GM20000 (cell line): ENCODE results near the gene S100PBP.

Experiments used
- DNase-seq: peaks from one replicate; pipeline ENCODE4 v3.0.0; 2012; ENCODE audit warnings: low spot score
- CTCF ChIP-seq: IDR thresholded peaks from 2 replicates; pipeline ENCODE4 v1.5.1; 2012; ENCODE audit warnings: mild to moderate bottlenecking, control low read depth; ENCODE audit errors: extremely low read depth, missing control alignments

The S100PBP gene

DNA sequence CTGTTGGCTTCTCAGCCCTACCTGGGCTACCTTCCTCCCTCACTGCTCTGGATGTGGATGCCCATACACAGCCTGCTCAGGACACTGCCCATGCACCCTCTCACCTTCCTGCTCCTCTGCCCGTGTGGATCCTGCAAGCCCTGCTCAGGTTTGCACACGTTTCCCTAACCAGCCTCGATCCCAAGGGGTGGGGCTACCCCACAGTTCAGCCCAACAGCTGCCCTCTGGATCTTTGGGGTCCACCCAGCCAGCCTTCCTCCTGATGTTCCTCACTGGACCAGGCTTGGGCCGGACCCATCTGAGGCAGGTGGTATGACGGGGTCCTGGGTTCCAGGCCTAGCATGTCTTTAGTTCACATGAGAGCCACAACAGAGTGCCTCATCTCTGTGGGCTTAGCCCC lies 79.0 kb downstream of the S100PBP start:
- no peak for DNase-seq
- TF ChIP-seq CTCF, result no peak

DNA sequence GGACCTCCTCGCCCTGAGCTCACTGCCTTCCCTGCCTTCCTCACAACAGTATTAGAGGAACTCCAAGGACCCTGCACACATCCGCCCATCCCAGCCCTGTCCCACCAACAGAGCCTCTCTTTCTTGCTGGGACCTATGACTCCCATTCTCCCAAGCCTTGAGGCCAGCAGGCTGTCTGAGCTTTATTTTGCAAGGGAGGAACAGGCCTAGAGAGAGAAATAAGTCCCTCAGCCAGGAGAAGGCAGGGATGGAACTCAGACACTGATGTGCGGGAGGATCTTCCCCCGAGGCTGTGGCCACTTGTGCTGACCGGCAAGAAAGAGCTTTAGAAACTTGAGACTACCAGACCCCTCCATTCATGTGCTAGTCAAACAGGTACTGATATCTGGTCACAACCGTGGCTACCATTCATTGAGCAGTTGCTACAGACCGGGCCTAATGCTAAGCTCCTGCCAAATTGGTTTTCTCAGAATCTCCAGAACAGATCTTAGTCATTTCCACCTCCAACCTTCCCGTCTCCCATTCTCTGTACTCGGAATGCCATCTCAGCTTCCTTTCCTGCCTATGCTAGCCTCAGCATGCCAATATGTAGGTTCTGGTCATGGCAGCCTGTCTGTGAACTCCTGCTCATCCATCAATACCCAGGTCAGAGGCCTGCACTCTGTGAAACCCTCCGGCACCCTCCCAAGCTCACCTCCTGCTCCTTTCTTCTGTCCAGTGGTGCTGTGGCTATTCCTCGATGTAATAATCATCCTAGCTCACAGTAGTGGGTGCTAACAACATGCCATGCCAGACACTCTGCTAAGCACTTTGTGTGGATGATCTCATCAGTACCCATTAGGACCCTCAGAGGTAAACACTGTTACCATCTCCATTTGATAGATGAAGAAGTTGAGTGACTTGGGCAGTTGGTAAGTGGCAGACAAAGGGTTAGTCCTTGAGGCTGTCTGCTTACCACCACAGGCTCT lies 79.9 kb downstream of the S100PBP start:
- no peak for TF ChIP-seq CTCF
- no peak for DNase-seq

DNA sequence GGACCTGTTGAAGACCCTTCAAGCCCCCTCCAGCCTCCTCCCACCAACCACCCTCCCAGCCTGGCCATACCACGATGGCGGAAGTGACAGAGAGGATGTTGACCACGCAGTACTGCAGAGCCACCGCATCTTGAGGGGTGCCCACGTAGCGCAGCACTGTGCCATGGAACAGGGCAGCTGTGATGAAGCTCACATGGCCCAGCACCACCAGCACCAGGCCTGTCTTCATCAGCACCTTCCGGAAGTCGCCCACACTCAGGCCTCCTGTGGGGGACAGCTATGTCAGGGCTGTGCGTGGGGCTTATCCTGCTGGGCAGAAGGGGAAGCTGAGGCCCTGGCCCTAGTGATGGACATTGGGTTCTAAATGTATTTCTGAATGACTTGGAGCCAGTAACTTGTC lies 80.6 kb downstream of the S100PBP start:
- TF ChIP-seq CTCF, result no peak

GRCh38 chr1:32898958-32899357 lies 81.5 kb downstream of the S100PBP start:
- DNase-seq, result no peak
- TF ChIP-seq CTCF, result no peak

More for the DNA sequence above, 80.6 kb downstream of the S100PBP start:
- DNase-seq, result no peak

DNA sequence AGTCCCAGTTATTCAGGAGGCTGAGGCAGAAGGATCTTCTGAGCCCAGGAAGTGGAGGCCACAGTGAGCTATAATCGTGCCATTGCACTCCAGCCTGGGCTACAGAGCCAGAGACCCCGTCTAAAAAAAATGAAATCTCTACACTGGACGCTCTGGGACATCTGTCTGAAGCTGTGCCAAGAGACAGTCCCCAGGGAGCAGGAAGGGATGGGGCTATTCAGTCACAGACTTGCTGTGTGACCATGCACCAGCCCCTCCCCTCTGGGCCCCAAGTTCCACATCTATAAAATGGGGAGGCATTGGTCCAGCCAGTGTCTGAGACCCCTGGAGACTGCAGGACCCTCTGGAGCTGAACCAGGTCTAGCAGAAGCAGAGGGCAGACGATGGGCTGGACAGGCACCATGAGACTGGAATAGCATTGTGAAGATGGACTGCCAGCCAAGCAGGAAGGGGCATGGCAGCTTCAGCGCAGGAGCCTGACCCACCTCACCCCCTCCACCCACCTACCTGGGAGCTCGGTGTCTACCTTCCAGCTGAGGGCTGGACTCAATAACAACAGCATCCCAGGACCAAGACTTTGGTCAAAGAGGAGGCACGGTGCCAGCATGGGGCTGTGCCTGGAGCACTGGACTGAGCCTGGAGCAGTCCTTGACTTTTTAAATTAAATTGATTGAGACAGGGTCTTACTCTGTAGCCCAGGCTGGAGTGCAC lies 82.3 kb downstream of the S100PBP start:
- no peak for TF ChIP-seq CTCF
- no peak for DNase-seq

DNA sequence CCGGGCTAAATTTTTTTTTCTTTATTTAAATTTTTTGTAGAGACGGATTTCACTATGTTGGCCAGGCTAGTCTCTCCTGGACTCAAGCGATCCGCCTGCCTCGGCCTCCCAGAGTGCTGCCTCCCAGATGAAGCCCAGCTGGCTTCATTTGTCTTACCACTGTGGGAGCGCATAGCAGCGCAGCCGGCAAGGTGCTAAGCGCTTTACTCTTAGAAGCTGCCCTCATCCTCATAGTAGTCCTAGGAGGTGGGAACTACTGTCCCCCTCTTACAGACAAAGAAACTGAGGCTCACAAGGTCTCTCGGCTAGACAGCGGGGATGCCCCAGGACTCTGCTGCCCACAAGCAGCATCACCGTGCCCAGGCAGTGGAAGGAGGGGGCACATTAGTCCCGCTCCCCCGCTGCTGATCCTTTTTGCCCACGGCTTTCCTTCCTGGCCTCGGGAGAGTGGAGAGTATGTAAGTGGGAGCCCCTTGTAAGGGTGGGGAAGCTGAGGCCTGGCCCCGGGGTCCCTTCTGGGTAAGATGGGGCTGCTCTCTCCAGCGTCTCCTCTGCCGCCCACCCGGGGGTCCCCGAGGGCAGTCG lies 83.0 kb downstream of the S100PBP start:
- no peak for TF ChIP-seq CTCF
- DNase-seq, result no peak
